Nasal cavity respiratory epithelium epithelial cell of viscerocranial mucosa (primary cell): Measurements from ENCODE around the gene ZNF362. TPM values are rescaled to one million over a fixed set of nuclear protein-coding genes. Genes with fewer than 3 reads are reported as not detected.

Experiments
- total RNA-seq: library from RNA; depleted of rRNA; stranded (reverse); fragments of >200 nt; gene quantifications from 2 replicates; pipeline ENCODE4 v1.2.3, GENCODE V29; 2014

ZNF362 gene
- 0.68 and 4.9 TPM in 2 replicates for total RNA-seq

GRCh38 chr1:33256471-33257206 lies at the start of gene ZNF362:
TSS of gene ZNF362 (plus strand) at chr1:33256492. CDS start at chr1:33270575, 14,083 bp downstream.

GRCh38 chr1:33320619-33321165 lies 64.4 kb downstream of the ZNF362 start, which contains the start of gene A3GALT2:
TSS of gene A3GALT2 (minus strand) at chr1:33321098. CDS start at chr1:33321098, 0 bp downstream.

Other genes with a start within 250 kb of the ZNF362 start
- gene AK2, start 219.6 kb upstream of the ZNF362 start, total RNA-seq = 74.8 and 103 TPM in 2 replicates
- 2.7 and 3.6 TPM in 2 replicates for gene AZIN2, start 175.3 kb upstream of the ZNF362 start, total RNA-seq
- 1.4 and 3.6 TPM in 2 replicates for gene TRIM62, start 74.4 kb upstream of the ZNF362 start, total RNA-seq
- gene A3GALT2, start 64.6 kb downstream of the ZNF362 start, total RNA-seq = not detected in 2 replicates
- gene PHC2, start 174.6 kb downstream of the ZNF362 start, total RNA-seq = 34.5 and 74.2 TPM in 2 replicates
- gene ZSCAN20, start 216.2 kb downstream of the ZNF362 start, total RNA-seq = 4.1 and 7.0 TPM in 2 replicates